Naive thymus-derived CD4-positive, alpha-beta T cell (primary cell): Measurements from ENCODE around the gene SGMS1. TPM values are rescaled to one million over a fixed set of nuclear protein-coding genes. Genes with fewer than 3 reads are reported as not detected.
"Not testable (repeated sequence)": the region's sequence is repeated elsewhere in the genome, so short reads cannot be mapped to it uniquely, and the experiment has no call there.

ENCODE experiments used
- ATAC-seq: fragments of 150-1000 bp; cut with Tn5 transposase; 2 replicates; pipeline ENCODE4 v1.10.0; 2021; ENCODE audit warnings: mild to moderate bottlenecking, moderate library complexity
- CTCF ChIA-PET: fragments of 350-600 bp; sonication (Branson Sonifier 250); formaldehyde crosslinking; loops from one replicate; lab custom pipeline; 2021; ENCODE audit warnings: antibody characterized with exemption; lab: Charles Lee
- POLR2A ChIA-PET: fragments of 350-600 bp; sonication (Branson Sonifier 250); formaldehyde crosslinking; loops from one replicate; lab custom pipeline; 2021; ENCODE audit warnings: antibody characterized with exemption, inconsistent platforms; lab: Charles Lee
- DNase-seq, 9 donors: peaks; one replicate each; pipeline versions ENCODE4 v3.0.0 to v3.0.0-alpha.2; 2020 to 2022; ENCODE audit warnings: mixed read lengths in 1 of 9
- H3K27ac ChIP-seq: one replicate; pipeline ENCODE4 v1.7.0; 2013; ENCODE audit warnings: mild to moderate bottlenecking, low read depth, low read length, moderate library complexity
- H3K27me3 ChIP-seq, 2 donors: one replicate each; pipeline ENCODE4 v1.7.0; 2013; ENCODE audit warnings: low read length in 2 of 2, mild to moderate bottlenecking in 2 of 2, moderate library complexity in 2 of 2; ENCODE audit not compliant: control insufficient read depth in 2 of 2, insufficient read depth in 2 of 2
- H3K36me3 ChIP-seq, 3 experiments: 1 replicate in 2 of 3; 2 replicates in 1 of 3; pipeline ENCODE4 v1.7.0; 2013; ENCODE audit warnings: low read length in 3 of 3, mild to moderate bottlenecking in 3 of 3, moderate library complexity in 1 of 3; ENCODE audit not compliant: insufficient read depth in 3 of 3, control insufficient read depth in 2 of 3
- H3K4me1 ChIP-seq, 2 donors: one replicate each; pipeline ENCODE4 v1.7.0; 2013; ENCODE audit warnings: low read length in 2 of 2, mild to moderate bottlenecking in 2 of 2, moderate library complexity in 1 of 2; ENCODE audit not compliant: control insufficient read depth in 2 of 2, insufficient read depth in 2 of 2
- H3K4me3 ChIP-seq: 2 replicates; pipeline ENCODE4 v1.7.0; 2013; ENCODE audit warnings: mild to moderate bottlenecking, low read length
- H3K9me3 ChIP-seq, 3 experiments: 1 replicate in 2 of 3; 2 replicates in 1 of 3; pipeline ENCODE4 v1.7.0; 2013; ENCODE audit warnings: low read length in 3 of 3; ENCODE audit not compliant: control insufficient read depth in 2 of 3
- H3K27ac Mint-ChIP-seq, 9 donors: one replicate each; pipeline ENCODE4 v1.8.0; 2020 to 2022; ENCODE audit warnings: mixed read lengths in 9 of 9, mild to moderate bottlenecking in 8 of 9, moderate library complexity in 5 of 9, inconsistent platforms in 2 of 9
- H3K27me3 Mint-ChIP-seq, 5 donors: one replicate each; pipeline ENCODE4 v1.8.0; 2021 to 2022; ENCODE audit warnings: mixed read lengths in 5 of 5, mild to moderate bottlenecking in 1 of 5
- H3K36me3 Mint-ChIP-seq, 5 donors: one replicate each; pipeline ENCODE4 v1.8.0; 2020 to 2022; ENCODE audit warnings: mixed read lengths in 5 of 5, mild to moderate bottlenecking in 3 of 5, inconsistent platforms in 1 of 5
- H3K4me1 Mint-ChIP-seq, 7 donors: one replicate each; pipeline ENCODE4 v1.8.0; 2020 to 2022; ENCODE audit warnings: mixed read lengths in 7 of 7, mild to moderate bottlenecking in 3 of 7, inconsistent platforms in 1 of 7
- H3K4me3 Mint-ChIP-seq, 10 donors: one replicate each; pipeline ENCODE4 v1.8.0; 2020 to 2022; ENCODE audit warnings: mild to moderate bottlenecking in 10 of 10, mixed read lengths in 10 of 10, moderate library complexity in 6 of 10, inconsistent platforms in 2 of 10
- H3K9me3 Mint-ChIP-seq, 11 donors: one replicate each; pipeline ENCODE4 v1.8.0; 2020 to 2022; ENCODE audit warnings: mixed read lengths in 11 of 11, mild to moderate bottlenecking in 4 of 11, inconsistent platforms in 1 of 11, moderate library complexity in 1 of 11
- intact Hi-C, 2 donors: fragments of 100-400 bp; cut with micrococcal nuclease; formaldehyde crosslinking; loops; one replicate each; pipeline ENCODE4 v1.15.1; 2023
- polyA plus RNA-seq, 2 donors: library from polyadenylated mRNA; unstranded; fragments of 300-500 nt; fragmentation: Illumina TruSeq; gene quantifications; one replicate each; pipeline ENCODE4 v1.2.3, GENCODE V29; 2021
- total RNA-seq, 6 experiments: library from RNA in 5 of 6; stranded (reverse) in 5 of 6; gene quantifications; 1 replicate in 5 of 6; 2 replicates in 1 of 6; pipeline ENCODE4 v1.2.3 and lab custom pipeline; 2021 to 2026

SGMS1 gene
- total and polyA plus RNA-seq, 7 experiments from 2014 or later = 11.5 to 45.7 (median 29.4) TPM

DNA sequence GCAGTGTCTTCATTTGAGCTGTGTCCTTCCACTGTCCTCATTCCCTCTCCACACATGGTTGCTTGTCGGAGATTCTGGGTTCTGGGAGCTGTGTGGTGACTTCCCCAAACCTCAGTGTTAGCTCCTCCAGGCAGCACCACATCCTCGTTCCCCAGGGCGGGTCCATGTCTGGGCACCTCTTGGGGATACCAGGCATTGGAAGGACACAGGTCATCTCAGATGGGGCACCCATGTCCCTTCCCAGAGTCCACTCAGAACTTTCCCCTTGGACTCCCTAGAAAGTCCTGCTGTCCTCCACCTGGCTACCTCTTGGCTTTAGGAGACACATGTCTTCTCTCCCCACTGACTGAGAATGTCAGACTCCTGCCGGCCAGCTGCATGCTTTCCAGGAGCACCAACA, 37.8 kb upstream of the SGMS1 start:
- H3K4me1 Mint-ChIP-seq = peaks cover 0 to 17% (median 10%) of the 10 kb centered on the region in 7 donors
- H3K4me3 Mint-ChIP-seq, H3K9me3 Mint-ChIP-seq, H3K4me1 ChIP-seq, intact Hi-C loops, H3K27ac ChIP-seq, H3K36me3 ChIP-seq, ATAC-seq, H3K36me3 Mint-ChIP-seq, H3K9me3 ChIP-seq, POLR2A ChIA-PET, H3K27ac Mint-ChIP-seq, DNase-seq, CTCF ChIA-PET, H3K27me3 Mint-ChIP-seq, H3K4me3 ChIP-seq, H3K27me3 ChIP-seq: not testable (repeated sequence)

DNA sequence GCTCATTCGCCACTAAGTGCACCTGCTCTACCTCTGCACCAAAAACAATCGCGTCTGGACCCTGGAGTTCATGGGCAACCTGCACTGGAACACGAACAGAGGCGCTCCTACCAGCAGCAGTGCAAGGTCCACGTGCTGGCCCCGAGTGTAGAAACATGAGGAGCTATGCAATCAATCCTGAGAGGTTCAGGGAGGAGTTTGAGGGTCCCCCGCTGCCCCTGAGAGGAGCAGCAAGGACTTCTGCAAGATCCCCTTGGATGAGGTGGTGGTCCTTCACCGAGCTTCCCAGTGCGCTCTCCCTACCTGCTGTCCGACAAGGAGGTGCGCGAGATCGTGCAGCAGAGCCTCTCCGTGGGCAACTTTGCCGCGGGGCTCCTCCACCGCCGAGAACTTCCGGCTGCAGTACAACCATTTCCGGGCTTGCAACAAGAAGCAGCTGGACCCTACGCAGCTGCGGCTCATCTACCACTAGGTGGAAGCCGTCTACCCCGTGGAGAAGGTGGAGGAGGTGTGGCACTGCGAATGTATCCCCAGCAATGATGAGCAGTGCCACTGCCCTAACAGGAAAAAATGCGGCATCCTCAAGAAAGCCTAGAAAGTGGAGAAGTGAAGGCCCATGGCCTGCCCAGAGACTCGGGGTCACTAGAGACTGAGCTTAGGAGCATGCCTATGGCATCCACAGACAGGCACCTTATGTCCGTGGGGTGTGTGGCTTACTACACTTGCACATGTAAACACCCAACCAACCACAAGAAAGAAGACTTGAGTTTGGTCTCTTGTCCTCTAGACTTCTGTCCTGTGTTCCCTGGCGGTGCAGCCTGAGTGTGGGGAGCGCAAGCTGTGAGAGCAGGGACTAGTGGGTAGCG, 36.3 kb upstream of the SGMS1 start:
- H3K9me3 Mint-ChIP-seq, H3K9me3 ChIP-seq, H3K27me3 Mint-ChIP-seq, H3K4me1 ChIP-seq, H3K36me3 Mint-ChIP-seq, POLR2A ChIA-PET, H3K27me3 ChIP-seq, H3K36me3 ChIP-seq, CTCF ChIA-PET: not testable (repeated sequence)
- Mint-ChIP-seq H3K27ac (peak overlapping the region in 5 of 9 donors; percentile 51 to 91 (median 72)), H3K4me1 (peaks cover 0 to 17% (median 10%) of the 10 kb centered on the region in 7 donors), H3K4me3 (peak overlapping the region in 9 of 10 donors; percentile 50 to 94 (median 82))
- Histone ChIP-seq H3K27ac (peak overlapping the region; percentile 3), H3K4me3 (peak overlapping the region; percentile 54)
- DNase-seq (peak in 7 of 9 donors; percentile 20 to 61 (median 46)), ATAC-seq (peak; percentile 93)
- intact Hi-C loops = loop anchor here in 1 of 2 donors (10.0 kb wide), 1 partner anchor 385 kb away; no protein-coding TSS in a partner anchor

DNA sequence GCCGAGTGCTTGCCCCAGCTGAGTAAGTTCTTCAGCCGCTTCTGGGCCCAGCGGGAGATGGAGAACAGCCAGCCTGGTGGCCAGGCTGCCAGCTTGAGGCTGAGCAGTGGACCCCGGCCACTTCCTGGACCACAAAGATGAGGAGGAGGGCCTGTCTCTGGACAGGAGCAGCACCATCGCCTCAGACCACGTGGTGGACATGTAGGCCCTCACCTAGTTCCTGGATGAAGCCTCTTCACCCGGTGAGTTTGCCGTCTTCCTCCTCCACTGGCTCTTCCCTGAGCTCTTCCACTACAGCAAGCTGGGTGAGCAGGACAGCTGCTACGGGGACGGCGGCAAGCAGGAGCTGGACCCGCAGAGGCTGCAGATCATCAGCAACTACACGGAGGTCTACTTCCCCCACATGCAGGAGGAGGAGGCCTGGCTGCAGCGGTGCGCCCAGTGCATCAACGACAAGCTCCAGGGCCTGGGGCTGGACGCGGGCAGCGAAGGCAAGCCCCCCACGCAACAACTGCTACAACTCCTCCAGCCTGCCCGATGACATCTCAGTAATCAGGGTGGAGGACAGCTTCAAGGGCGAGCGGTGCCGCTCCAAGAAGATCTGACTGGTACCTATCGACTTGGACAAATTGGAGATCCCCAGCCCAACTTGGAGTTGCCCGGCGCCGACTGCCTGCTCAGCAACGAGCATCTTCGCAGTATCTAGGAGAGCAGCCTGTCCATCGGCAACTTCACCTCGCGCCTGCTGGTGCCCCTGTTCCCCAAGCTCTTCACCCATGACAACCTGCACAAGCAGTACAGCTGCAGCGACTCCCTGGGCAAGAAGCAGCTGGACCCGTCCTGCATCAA, 35.5 kb upstream of the SGMS1 start:
- ATAC-seq, H3K36me3 Mint-ChIP-seq, H3K9me3 Mint-ChIP-seq, H3K4me1 ChIP-seq, H3K36me3 ChIP-seq, DNase-seq, CTCF ChIA-PET, H3K9me3 ChIP-seq, H3K27me3 ChIP-seq, H3K27ac ChIP-seq, POLR2A ChIA-PET: not testable (repeated sequence)
- peaks cover 0 to 23% (median 10%) of the 10 kb centered on the region in 7 donors for H3K4me1 Mint-ChIP-seq
- H3K27ac Mint-ChIP-seq = peak overlapping the region in 2 of 9 donors; percentile 86 to 91
- H3K4me3 Mint-ChIP-seq = peak overlapping the region in 8 of 10 donors; percentile 64 to 94 (median 83)
- peaks cover 0 to 14% (median 0%) of the 10 kb centered on the region in 5 donors for H3K27me3 Mint-ChIP-seq
- peak overlapping the region; percentile 54 for H3K4me3 ChIP-seq
- intact Hi-C loops = loop anchor here in 1 of 2 donors (10.0 kb wide), 1 partner anchor 384 kb away; no protein-coding TSS in a partner anchor

DNA sequence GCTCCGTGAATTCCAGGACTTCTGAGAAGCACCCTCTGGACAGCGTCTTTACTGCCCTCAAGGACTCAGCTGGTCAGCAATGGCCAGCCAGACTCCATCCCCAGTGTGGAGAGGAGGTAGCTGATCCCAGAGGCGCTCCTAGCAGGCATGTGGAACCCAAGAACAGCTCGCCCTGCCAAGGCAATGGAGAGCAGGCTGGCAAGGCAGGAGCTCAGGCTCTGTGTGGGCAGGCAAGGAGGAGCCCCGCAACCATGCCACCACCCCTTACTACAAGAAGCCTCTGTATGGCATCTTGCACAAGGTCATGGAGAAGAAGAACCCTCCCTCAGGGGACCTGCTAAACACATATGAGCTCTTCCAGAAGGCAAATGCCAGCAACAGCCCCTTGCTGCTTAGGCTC, 34.4 kb upstream of the SGMS1 start:
- Mint-ChIP-seq H3K27me3 (peaks cover 0 to 19% (median 0%) of the 10 kb centered on the region in 5 donors), H3K27ac (peak overlapping the region in 1 of 9 donors; percentile 30), H3K4me1 (peaks cover 9 to 32% (median 19%) of the 10 kb centered on the region in 7 donors), H3K4me3 (peak overlapping the region in 4 of 10 donors; percentile 13 to 41 (median 26)), H3K36me3 (no peaks in the 10 kb centered on the region), H3K9me3 (no peaks in the 10 kb centered on the region)
- H3K4me3 ChIP-seq = no peak overlapping the region
- ChIA-PET POLR2A (no interaction called here), CTCF (no interaction called here)
- no peaks in the 10 kb centered on the region for H3K27me3 ChIP-seq
- no peaks in the 10 kb centered on the region for H3K9me3 ChIP-seq
- H3K27ac ChIP-seq = no peak overlapping the region
- H3K4me1 ChIP-seq = peaks cover 4 to 10% of the 10 kb centered on the region in 2 donors
- H3K36me3 ChIP-seq = no peaks in the 10 kb centered on the region
- intact Hi-C loops = loop anchor here in 1 of 2 donors (10.0 kb wide), 1 partner anchor 383 kb away; no protein-coding TSS in a partner anchor
- ATAC-seq = no peak
- DNase-seq = no peak

DNA sequence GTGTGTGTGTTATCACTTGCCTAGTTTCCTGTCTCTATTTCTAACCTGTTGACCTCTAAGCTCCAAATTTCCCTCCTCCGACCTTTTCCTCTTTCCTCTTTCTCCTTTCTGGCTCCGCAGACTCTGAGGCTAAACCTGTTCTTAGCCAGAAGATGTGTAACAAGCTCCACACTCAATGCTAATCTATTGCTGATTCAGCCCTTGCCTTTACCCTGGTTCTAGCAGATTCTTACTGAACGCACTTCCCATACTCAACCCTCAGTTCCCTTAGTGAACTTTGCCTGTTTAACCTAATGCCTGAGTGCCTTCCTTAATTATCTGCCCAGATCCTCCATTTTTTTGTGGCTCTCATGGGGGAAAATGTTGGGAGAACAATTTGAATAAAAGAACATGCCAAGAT, 30.0 kb upstream of the SGMS1 start:
- H3K9me3 ChIP-seq = no peaks in the 10 kb centered on the region

DNA sequence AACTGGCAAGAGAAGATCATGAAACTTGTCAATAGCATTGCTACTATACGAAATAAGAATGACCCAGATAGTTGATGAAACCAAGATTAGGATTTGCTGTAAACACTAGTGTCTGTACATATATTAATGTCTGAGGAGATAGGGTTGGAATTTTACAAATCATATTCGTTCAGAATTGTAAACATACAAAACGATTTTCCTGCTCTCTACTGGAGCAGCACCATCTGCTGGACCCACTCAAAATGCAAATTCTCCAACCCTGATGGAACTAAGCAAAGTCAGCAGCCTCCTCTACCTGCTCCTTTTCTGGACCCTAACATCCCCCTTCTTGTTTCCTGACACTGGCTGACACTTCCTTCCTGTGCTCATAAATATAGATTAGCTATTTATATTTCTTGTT, 29.4 kb upstream of the SGMS1 start:
- peak overlapping the region in 1 of 9 donors; percentile 55 for H3K27ac Mint-ChIP-seq
- H3K36me3 Mint-ChIP-seq = no peaks in the 10 kb centered on the region
- ChIA-PET POLR2A (interaction anchor here (2.4 kb wide), 1 partner anchor 29 kb away, joined by 12 read pairs; the partner anchor contains the start of gene SGMS1), CTCF (interaction anchor here (0.6 to 1.6 kb wide), 10 partner anchors 9 to 285 kb away, joined by 3 to 9 read pairs (median 4); no protein-coding TSS in a partner anchor)
- Histone ChIP-seq H3K36me3 (no peaks in the 10 kb centered on the region), H3K4me1 (peaks cover 0 to 13% of the 10 kb centered on the region in 2 donors), H3K4me3 (no peak overlapping the region), H3K9me3 (no peaks in the 10 kb centered on the region), H3K27ac (no peak overlapping the region), H3K27me3 (no peaks in the 10 kb centered on the region)
- H3K4me3 Mint-ChIP-seq = peak overlapping the region in 6 of 10 donors; percentile 0 to 55 (median 15)
- no peaks in the 10 kb centered on the region for H3K9me3 Mint-ChIP-seq
- ATAC-seq (peak; percentile 75), DNase-seq (peak in 5 of 9 donors; percentile 18 to 48 (median 30))
- H3K4me1 Mint-ChIP-seq = peaks cover 11 to 25% (median 14%) of the 10 kb centered on the region in 7 donors
- H3K27me3 Mint-ChIP-seq = peaks cover 0 to 13% (median 0%) of the 10 kb centered on the region in 5 donors
- intact Hi-C loops = loop anchor here (1.0 to 10.0 kb wide), 8 partner anchors 16 to 378 kb away; no protein-coding TSS in a partner anchor

More for the DNA sequence above, 30.0 kb upstream of the SGMS1 start:
- Mint-ChIP-seq H3K27ac (peak overlapping the region in 4 of 9 donors; percentile 22 to 81 (median 38)), H3K4me1 (peaks cover 11 to 31% (median 15%) of the 10 kb centered on the region in 7 donors), H3K36me3 (no peaks in the 10 kb centered on the region), H3K27me3 (peaks cover 0 to 13% (median 0%) of the 10 kb centered on the region in 5 donors), H3K9me3 (no peaks in the 10 kb centered on the region), H3K4me3 (peak overlapping the region in 8 of 10 donors; percentile 0 to 55 (median 15))
- CTCF ChIA-PET = interaction anchor here (0.6 to 1.6 kb wide), 9 partner anchors 9 to 286 kb away, joined by 3 to 9 read pairs (median 4); no protein-coding TSS in a partner anchor
- Histone ChIP-seq H3K4me1 (peaks cover 0 to 13% of the 10 kb centered on the region in 2 donors), H3K4me3 (no peak overlapping the region), H3K27ac (no peak overlapping the region), H3K36me3 (no peaks in the 10 kb centered on the region), H3K27me3 (no peaks in the 10 kb centered on the region)
- ATAC-seq (peak; percentile 20), DNase-seq (no peak)
- POLR2A ChIA-PET = interaction anchor here (2.4 kb wide), 1 partner anchor 29 kb away, joined by 12 read pairs; the partner anchor contains the start of gene SGMS1
- intact Hi-C loops = loop anchor here (1.0 to 10.0 kb wide), 8 partner anchors 17 to 379 kb away; no protein-coding TSS in a partner anchor
